Left lung (tissue), 10 donors: ENCODE measurements around the gene FGF14. TPM values are rescaled to one million over a fixed set of nuclear protein-coding genes. Genes with fewer than 3 reads are reported as not detected.
A peak's percentile ranks its signal among the peaks of the same experiment; 100 is the strongest.

Experiments
- ATAC-seq: fragments of 200-7000 bp; cut with Tn5 transposase; one replicate; pipeline ENCODE4 v1.9.1; 2020; ENCODE audit warnings: moderate library complexity
- DNase-seq, 4 donors: peaks; one replicate each; pipeline ENCODE4 v3.0.0-alpha.2; 2013 to 2020
- H3K27ac ChIP-seq, 2 donors: fragments of 200-600 bp; sonication (generic) in 1 of 2; one replicate each; pipeline versions ENCODE4 v1.5.0 to v1.8.0; 2020 to 2021
- H3K27me3 ChIP-seq, 2 donors: fragments of 200-600 bp; sonication (generic) in 1 of 2; one replicate each; pipeline versions ENCODE4 v1.5.0 to v1.8.0; 2020 to 2021
- H3K36me3 ChIP-seq, 2 donors: fragments of 200-600 bp; sonication (generic) in 1 of 2; one replicate each; pipeline versions ENCODE4 v1.5.0 to v1.8.0; 2020 to 2021
- H3K4me1 ChIP-seq, 2 donors: fragments of 200-600 bp; one replicate each; pipeline ENCODE4 v1.8.0; 2021
- H3K4me3 ChIP-seq, 2 donors: fragments of 200-600 bp; sonication (generic) in 1 of 2; one replicate each; pipeline versions ENCODE4 v1.5.0 to v1.8.0; 2020 to 2021; ENCODE audit warnings: mild to moderate bottlenecking in 1 of 2
- H3K9me3 ChIP-seq, 2 donors: fragments of 200-600 bp; sonication (generic) in 1 of 2; one replicate each; pipeline versions ENCODE4 v1.5.0 to v1.8.0; 2020 to 2021
- intact Hi-C, 2 donors: fragments of 100-400 bp; cut with DNase I; formaldehyde crosslinking; loops; one replicate each; pipeline versions ENCODE4 v1.11.2 to v1.14.2; 2022
- polyA plus RNA-seq, 6 donors: library from polyadenylated mRNA; unstranded; fragments of 120-200 nt; gene quantifications; one replicate each; pipeline ENCODE4 v1.2.1, GENCODE V29; 2013; ENCODE audit not compliant: insufficient read length in 6 of 6
- total RNA-seq, 2 donors: library from RNA; stranded (reverse); fragmentation: NEBNext Ultra II Directional; extraction: Animal tissue kit (Norgen Biotek cat#: 25700); gene quantifications; one replicate each; pipeline ENCODE4 v1.2.1, GENCODE V29; 2021
- TF ChIP-seq, protein P1 (sequence below), 2 donors: fragments of 200-600 bp; sonication (generic) in 1 of 2; IDR thresholded peaks; one replicate each; pipeline versions ENCODE4 v1.5.0 to v1.8.0; 2021; ENCODE audit warnings: antibody characterized with exemption in 2 of 2
- donor health status: DM: no; HTN: yes; CAD: no.
- donor health status: DM: no; HTN: no; CAD: no.

Gene FGF14
- total and polyA plus RNA-seq, 8 donors: 0.45 to 3.4 (median 0.78) TPM

GRCh38 chr13:102220681-102221228, 181.1 kb downstream of the FGF14 start:
- intact Hi-C loops: no loop called here
- H3K4me1 ChIP-seq: no peaks in the 10 kb centered on the region
- no peak for DNase-seq

GRCh38 chr13:102214956-102215355, 186.9 kb downstream of the FGF14 start:
- H3K27me3 ChIP-seq: no peaks in the 10 kb centered on the region
- H3K9me3 ChIP-seq: no peaks in the 10 kb centered on the region
- DNase-seq (no peak), ATAC-seq (no peak)
- no peaks in the 10 kb centered on the region for H3K36me3 ChIP-seq
- intact Hi-C loops: no loop called here
- H3K27ac ChIP-seq: no peak overlapping the region
- TF ChIP-seq, protein P1, sequence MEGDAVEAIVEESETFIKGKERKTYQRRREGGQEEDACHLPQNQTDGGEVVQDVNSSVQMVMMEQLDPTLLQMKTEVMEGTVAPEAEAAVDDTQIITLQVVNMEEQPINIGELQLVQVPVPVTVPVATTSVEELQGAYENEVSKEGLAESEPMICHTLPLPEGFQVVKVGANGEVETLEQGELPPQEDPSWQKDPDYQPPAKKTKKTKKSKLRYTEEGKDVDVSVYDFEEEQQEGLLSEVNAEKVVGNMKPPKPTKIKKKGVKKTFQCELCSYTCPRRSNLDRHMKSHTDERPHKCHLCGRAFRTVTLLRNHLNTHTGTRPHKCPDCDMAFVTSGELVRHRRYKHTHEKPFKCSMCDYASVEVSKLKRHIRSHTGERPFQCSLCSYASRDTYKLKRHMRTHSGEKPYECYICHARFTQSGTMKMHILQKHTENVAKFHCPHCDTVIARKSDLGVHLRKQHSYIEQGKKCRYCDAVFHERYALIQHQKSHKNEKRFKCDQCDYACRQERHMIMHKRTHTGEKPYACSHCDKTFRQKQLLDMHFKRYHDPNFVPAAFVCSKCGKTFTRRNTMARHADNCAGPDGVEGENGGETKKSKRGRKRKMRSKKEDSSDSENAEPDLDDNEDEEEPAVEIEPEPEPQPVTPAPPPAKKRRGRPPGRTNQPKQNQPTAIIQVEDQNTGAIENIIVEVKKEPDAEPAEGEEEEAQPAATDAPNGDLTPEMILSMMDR (IDR thresholded peaks at IDR 0.05): no peak
- H3K4me3 ChIP-seq: no peak overlapping the region
- H3K4me1 ChIP-seq: no peaks in the 10 kb centered on the region

More at GRCh38 chr13:102220681-102221228, 181.1 kb downstream of the FGF14 start:
- peak; percentile 49 for ATAC-seq
- TF ChIP-seq, protein P1 (IDR thresholded peaks at IDR 0.05): no peak
- no peak overlapping the region for H3K4me3 ChIP-seq
- H3K27me3 ChIP-seq: no peaks in the 10 kb centered on the region
- H3K27ac ChIP-seq: no peak overlapping the region
- H3K36me3 ChIP-seq: no peaks in the 10 kb centered on the region
- H3K9me3 ChIP-seq: no peaks in the 10 kb centered on the region

DNA sequence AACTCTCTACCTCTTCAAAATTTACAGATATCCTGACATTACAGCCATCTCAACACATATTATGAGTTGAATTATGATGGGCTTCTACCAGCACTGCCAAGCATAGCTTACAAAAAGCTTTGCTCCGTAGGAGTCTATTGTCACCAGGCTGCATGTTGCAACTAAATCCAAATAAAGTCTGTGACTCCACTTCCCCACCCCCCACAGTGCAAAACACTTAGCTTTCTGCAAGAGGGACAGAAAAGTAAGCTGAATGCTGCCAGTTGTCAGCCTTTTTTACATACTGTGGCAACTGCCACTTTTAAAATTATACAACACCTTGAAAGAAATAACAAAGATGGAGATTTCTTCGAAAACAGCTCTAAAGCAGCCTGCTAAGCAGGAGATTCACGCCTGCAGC, 189.1 kb downstream of the FGF14 start:
- no peak for ATAC-seq
- no peak overlapping the region for H3K27ac ChIP-seq
- H3K4me3 ChIP-seq: no peak overlapping the region
- intact Hi-C loops: no loop called here
- DNase-seq: no peak
- TF ChIP-seq, protein P1 (IDR thresholded peaks at IDR 0.05): no peak
- H3K9me3 ChIP-seq: no peaks in the 10 kb centered on the region
- no peaks in the 10 kb centered on the region for H3K4me1 ChIP-seq
- no peaks in the 10 kb centered on the region for H3K27me3 ChIP-seq
- no peaks in the 10 kb centered on the region for H3K36me3 ChIP-seq

- Histone ChIP-seq H3K27ac (no peak overlapping the region), H3K4me3 (no peak overlapping the region), H3K27me3 (no peaks in the 10 kb centered on the region), H3K36me3 (no peaks in the 10 kb centered on the region), H3K4me1 (no peaks in the 10 kb centered on the region), H3K9me3 (no peaks in the 10 kb centered on the region)
- intact Hi-C loops: no loop called here
- no peak for ATAC-seq
- no peak for DNase-seq
- TF ChIP-seq, protein P1 (IDR thresholded peaks at IDR 0.05): no peak
Measured at GRCh38 chr13:102208347-102208746, 193.5 kb downstream of the FGF14 start.

DNA sequence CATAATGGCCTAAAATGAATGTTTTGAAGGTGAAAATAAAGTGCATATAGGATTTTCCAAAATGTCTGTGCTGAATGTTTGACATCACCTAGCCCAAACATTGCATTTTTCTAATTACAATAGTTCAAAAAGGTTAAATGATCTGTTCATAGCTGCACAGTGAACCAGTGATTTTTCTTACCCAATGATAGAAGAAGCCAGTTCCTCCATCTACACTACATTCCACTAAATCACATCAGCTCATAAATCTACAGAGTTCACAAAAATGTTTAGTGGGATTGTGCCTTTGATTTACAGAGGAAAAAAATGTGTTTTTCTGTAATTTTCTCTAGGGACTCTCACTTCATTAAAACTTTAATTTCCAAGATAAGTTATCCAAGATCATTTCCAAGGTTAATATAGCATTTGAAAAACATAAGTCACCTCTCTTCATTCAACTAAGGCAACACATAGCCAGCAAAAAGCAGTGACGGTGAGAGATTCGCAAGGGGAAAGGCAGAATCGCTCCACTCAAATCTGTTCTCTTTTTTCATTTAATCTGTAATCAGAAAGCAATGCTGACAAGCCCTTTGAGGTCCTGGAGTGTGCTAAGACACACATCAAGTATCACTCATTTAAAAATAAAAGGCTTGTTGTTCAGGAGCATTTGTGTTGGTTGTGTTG, 194.0 kb downstream of the FGF14 start:
- H3K9me3 ChIP-seq: no peaks in the 10 kb centered on the region
- no peaks in the 10 kb centered on the region for H3K4me1 ChIP-seq
- ATAC-seq: no peak
- no peaks in the 10 kb centered on the region for H3K27me3 ChIP-seq
- H3K36me3 ChIP-seq: no peaks in the 10 kb centered on the region
- TF ChIP-seq, protein P1 (IDR thresholded peaks at IDR 0.05): no peak
- intact Hi-C loops: no loop called here
- H3K4me3 ChIP-seq: no peak overlapping the region
- no peak overlapping the region for H3K27ac ChIP-seq
- no peak for DNase-seq
